ENCODE results near the gene KHK. TPM values are rescaled to one million over a fixed set of nuclear protein-coding genes. Genes with fewer than 3 reads are reported as not detected.
"Not testable (repeated sequence)": the region's sequence is repeated elsewhere in the genome, so short reads cannot be mapped to it uniquely, and the experiment has no call there.

Gene KHK
- total RNA-seq, 1 donor from 2014 or later, result 2.9 TPM

DNA sequence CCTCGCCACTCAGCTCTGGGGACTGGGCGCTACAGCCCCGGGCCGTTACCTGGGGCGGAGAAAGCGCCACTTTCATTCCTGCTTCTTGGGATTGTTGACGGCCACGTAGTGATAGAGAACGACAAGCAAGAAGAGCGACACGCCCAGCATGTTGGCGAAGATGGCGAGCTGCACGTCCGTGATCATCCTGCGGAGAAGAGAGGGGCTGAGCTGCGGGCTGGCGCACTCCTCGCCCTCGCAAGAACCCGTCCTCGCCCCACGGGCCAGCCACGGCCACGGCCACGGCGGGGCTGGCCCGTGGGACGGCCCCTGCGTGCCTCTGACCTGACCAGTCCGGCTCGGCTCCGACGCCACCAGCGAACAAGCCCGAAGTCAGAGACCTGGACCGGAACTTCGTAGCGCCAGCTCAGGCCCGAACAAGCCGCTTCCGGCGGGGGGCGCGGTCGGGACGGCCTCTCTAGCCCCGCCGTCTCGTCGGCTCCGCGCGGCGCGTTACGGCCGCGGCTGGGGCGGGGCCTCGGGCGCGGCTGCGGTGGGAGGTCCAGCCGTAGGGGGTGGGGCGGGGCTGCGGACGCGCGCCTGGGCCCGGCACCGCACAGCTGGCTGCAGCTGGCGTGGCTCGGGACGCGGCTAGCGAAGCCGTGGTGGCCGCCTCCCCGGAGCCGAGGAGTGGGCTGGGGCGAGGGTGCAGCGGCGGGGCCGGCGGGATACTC is 15.1 kb upstream of the KHK start, which contains the start of gene OST4:
OST4 (minus strand) TSS at position 378 of the 713 bp plus-strand sequence.
- peak; percentile 95 for DNase-seq
- TF ChIP-seq, protein P1, sequence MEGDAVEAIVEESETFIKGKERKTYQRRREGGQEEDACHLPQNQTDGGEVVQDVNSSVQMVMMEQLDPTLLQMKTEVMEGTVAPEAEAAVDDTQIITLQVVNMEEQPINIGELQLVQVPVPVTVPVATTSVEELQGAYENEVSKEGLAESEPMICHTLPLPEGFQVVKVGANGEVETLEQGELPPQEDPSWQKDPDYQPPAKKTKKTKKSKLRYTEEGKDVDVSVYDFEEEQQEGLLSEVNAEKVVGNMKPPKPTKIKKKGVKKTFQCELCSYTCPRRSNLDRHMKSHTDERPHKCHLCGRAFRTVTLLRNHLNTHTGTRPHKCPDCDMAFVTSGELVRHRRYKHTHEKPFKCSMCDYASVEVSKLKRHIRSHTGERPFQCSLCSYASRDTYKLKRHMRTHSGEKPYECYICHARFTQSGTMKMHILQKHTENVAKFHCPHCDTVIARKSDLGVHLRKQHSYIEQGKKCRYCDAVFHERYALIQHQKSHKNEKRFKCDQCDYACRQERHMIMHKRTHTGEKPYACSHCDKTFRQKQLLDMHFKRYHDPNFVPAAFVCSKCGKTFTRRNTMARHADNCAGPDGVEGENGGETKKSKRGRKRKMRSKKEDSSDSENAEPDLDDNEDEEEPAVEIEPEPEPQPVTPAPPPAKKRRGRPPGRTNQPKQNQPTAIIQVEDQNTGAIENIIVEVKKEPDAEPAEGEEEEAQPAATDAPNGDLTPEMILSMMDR (IDR thresholded peaks at IDR 0.05; ENCODE audit: borderline replicate concordance), result no peak
- peak within 1 kb of the TSS; percentile 94 for H3K4me3 ChIP-seq
- H3K27ac ChIP-seq (replicated peaks), result peak within 1 kb of the TSS; percentile 93
- H3K27me3 ChIP-seq (ENCODE audit: low read depth), result no peaks in the 10 kb centered on the region
- H3K4me1 ChIP-seq, result peaks cover 75% of the 10 kb centered on the region
- intact Hi-C loops (cut with micrococcal nuclease), result no loop called here
- no peaks in the 10 kb centered on the region for H3K9me3 ChIP-seq (replicated peaks)
- peaks cover 25% of the 10 kb centered on the region for H3K36me3 ChIP-seq

DNA sequence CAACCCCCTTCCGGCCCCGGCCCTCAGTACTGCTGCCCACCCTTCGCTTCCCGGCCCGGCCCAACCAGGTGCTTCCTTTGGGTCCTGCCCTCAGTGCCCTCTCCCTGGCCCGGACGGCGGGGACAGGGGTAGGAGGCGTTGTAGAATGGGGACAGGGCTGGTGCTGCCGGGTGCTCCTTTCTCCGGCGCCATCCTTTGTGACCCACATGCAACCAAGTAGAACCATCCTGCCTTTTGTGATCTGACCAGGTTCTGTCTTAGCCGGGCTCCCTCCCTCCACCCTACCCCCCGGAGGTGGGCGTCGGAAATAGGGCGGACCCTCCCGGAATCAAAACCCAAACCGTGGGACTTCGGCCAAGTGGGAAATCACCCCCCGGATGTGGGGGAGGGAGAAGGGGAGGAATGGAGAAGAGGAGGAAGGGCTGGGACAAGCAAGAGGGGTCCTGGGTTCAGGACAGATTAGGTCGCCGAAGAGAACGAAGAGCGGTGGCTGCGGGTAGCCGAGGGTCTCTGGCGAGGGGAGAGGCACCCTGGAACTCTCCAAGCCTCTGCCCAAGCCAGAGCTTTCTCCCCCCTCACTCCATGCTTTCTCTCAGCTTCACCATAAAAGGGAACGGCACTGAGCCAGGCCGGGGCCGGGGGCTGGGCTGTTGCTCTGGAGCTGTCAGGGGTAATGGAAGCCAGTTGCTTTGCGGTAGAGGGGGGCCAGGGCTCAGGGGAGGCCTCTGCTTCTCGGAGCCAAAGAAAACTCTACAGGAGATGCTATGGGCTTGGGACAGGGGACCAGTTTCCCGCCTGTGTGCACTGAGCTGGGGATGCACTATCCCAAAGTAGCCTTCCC is 14.4 kb upstream of the KHK start:
- DNase-seq, result peak; percentile 84
- peak overlapping the region; percentile 93 for H3K27ac ChIP-seq (replicated peaks)
- H3K9me3 ChIP-seq (replicated peaks), result no peaks in the 10 kb centered on the region
- peak overlapping the region; percentile 94 for H3K4me3 ChIP-seq
- H3K27me3 ChIP-seq (ENCODE audit: low read depth), result no peaks in the 10 kb centered on the region
- H3K4me1 ChIP-seq, result peaks cover 79% of the 10 kb centered on the region
- TF ChIP-seq, protein P1 (IDR thresholded peaks at IDR 0.05; ENCODE audit: borderline replicate concordance), result no peak
- intact Hi-C loops (cut with micrococcal nuclease), result no loop called here
- peaks cover 22% of the 10 kb centered on the region for H3K36me3 ChIP-seq

GRCh38 chr2:27072920-27073319 is 13.7 kb upstream of the KHK start:
- Histone ChIP-seq H3K9me3 (replicated peaks) (no peaks in the 10 kb centered on the region), H3K27me3 (ENCODE audit: low read depth) (no peaks in the 10 kb centered on the region), H3K4me1 (peaks cover 86% of the 10 kb centered on the region), H3K27ac (replicated peaks) (peak overlapping the region; percentile 93), H3K36me3 (peaks cover 19% of the 10 kb centered on the region), H3K4me3 (peak overlapping the region; percentile 94)
- DNase-seq, result no peak
- TF ChIP-seq, protein P1 (IDR thresholded peaks at IDR 0.05; ENCODE audit: borderline replicate concordance), result no peak
- intact Hi-C loops (cut with micrococcal nuclease), result no loop called here

DNA sequence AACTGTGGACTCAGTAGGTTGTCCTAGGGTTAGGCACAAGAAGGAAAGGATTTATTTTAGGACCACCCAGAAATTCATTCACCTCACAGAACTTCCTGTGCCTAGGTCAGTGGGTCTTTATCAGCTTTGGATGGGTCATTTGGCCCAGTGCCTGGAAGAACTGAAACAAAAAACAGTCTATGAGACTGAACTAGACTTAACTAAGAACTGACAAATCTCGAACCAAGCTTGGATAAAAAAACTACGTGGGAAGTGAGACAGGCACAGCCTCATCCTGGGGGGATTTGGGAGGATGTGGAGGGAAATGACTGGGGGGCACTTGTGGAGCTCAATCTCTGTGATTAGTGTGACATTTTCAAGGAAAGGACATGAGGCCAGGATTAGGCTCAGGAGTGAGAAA is 12.8 kb upstream of the KHK start:
- Histone ChIP-seq H3K9me3 (replicated peaks) (no peaks in the 10 kb centered on the region), H3K27ac (replicated peaks) (peak overlapping the region; percentile 93), H3K4me3 (no peak overlapping the region), H3K4me1 (peaks cover 79% of the 10 kb centered on the region), H3K27me3 (ENCODE audit: low read depth) (no peaks in the 10 kb centered on the region), H3K36me3 (peaks cover 10% of the 10 kb centered on the region)
- intact Hi-C loops (cut with micrococcal nuclease), result no loop called here
- TF ChIP-seq, protein P1 (IDR thresholded peaks at IDR 0.05; ENCODE audit: borderline replicate concordance), result no peak
- no peak for DNase-seq

- Histone ChIP-seq H3K9me3 (replicated peaks) (no peaks in the 10 kb centered on the region), H3K36me3 (no peaks in the 10 kb centered on the region), H3K27me3 (ENCODE audit: low read depth) (no peaks in the 10 kb centered on the region), H3K4me1 (peaks cover 69% of the 10 kb centered on the region), H3K27ac (replicated peaks) (peak overlapping the region; percentile 93), H3K4me3 (no peak overlapping the region)
- intact Hi-C loops (cut with micrococcal nuclease), result no loop called here
- DNase-seq, result peak; percentile 66
- TF ChIP-seq, protein P1 (IDR thresholded peaks at IDR 0.05; ENCODE audit: borderline replicate concordance), result no peak
Measured at GRCh38 chr2:27074738-27075565, 11.6 kb upstream of the KHK start.

DNA sequence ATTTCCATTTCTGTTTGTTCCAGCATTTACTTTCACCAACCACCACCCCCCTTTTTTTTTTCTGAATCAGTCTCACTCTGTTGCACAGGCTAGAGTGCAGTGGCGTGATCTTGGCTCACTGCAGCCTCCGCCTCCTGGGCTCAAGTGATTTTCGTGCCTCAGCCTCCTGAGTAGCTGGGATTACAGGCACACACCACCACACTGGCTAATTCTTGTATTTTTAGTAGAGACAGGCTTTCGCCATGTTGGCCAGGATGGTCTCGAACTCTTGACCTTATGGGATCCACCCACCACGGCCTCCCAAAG is 11.1 kb upstream of the KHK start:
- H3K36me3 ChIP-seq; H3K4me3 ChIP-seq; DNase-seq; H3K9me3 ChIP-seq (replicated peaks); H3K27me3 ChIP-seq (ENCODE audit: low read depth); intact Hi-C loops (cut with micrococcal nuclease): not testable (repeated sequence)
- Histone ChIP-seq H3K4me1 (peaks cover 69% of the 10 kb centered on the region), H3K27ac (replicated peaks) (peak overlapping the region; percentile 93)

All from left ventricle myocardium inferior (tissue), 1 donor.